ENCODE results near the gene REN. TPM values are rescaled to one million over a fixed set of nuclear protein-coding genes. Genes with fewer than 3 reads are reported as not detected.

Gene REN
- total and polyA plus RNA-seq, 2 of the 8 experiments (the other 6 are each of a cell fraction or from before 2014, with no cell fraction given): 0.05 TPM; not detected in 1

GRCh38 chr1:204197068-204197467, 30.9 kb upstream of the REN start (continued):
- TF ChIP-seq CHD7 (IDR thresholded peaks at IDR 0.05; ENCODE audit: insufficient replicate concordance, low read length) (no peak), SAP30 (IDR thresholded peaks at IDR 0.05; ENCODE audit: insufficient read depth, insufficient replicate concordance, low read length) (no peak), SIRT6 (IDR thresholded peaks at IDR 0.05; ENCODE audit: low read length) (no peak), TEAD4 (IDR thresholded peaks at IDR 0.05; ENCODE audit: low read depth, low read length) (no peak)
